HL-60 (cell line): Measurements from ENCODE around the gene JPH4.
"Not testable (repeated sequence)": the region's sequence is repeated elsewhere in the genome, so short reads cannot be mapped to it uniquely, and the experiment has no call there.

ENCODE experiments used
- DNase-seq, 2 experiments: peaks; one replicate each; pipeline ENCODE4 v3.0.0-alpha.2; 2010 to 2020; ENCODE audit warnings: low read depth in 1 of 2, low spot score in 1 of 2
- H3K27ac ChIP-seq: fragments of 250-450 bp; sonication (Bioruptor Pico); replicated peaks from 2 replicates; pipeline ENCODE4 v1.5.1; 2020; ENCODE audit warnings: mild to moderate bottlenecking, moderate library complexity
- H3K27me3 ChIP-seq: fragments of 250-450 bp; sonication (Bioruptor Pico); 2 replicates; pipeline ENCODE4 v1.5.1; 2021; ENCODE audit warnings: mild to moderate bottlenecking, moderate library complexity; ENCODE audit not compliant: insufficient read depth, poor library complexity, severe bottlenecking
- H3K4me3 ChIP-seq: replicated peaks from 2 replicates; pipeline ENCODE4 v1.5.1; 2011; ENCODE audit warnings: mild to moderate bottlenecking, control low read depth, low read length; ENCODE audit not compliant: insufficient read depth
- GABPA ChIP-seq: IDR thresholded peaks from 2 replicates; pipeline ENCODE4 v1.6.1; 2012; ENCODE audit warnings: low read depth
- POLR2AphosphoS5 ChIP-seq: IDR thresholded peaks from 2 replicates; pipeline ENCODE4 v1.6.1; 2012; ENCODE audit warnings: low read depth
- SPI1 ChIP-seq: IDR thresholded peaks from 2 replicates; pipeline ENCODE4 v1.6.1; 2012; ENCODE audit warnings: low read depth, mild to moderate bottlenecking, borderline replicate concordance
- TF ChIP-seq, protein P1 (sequence below): IDR thresholded peaks from one replicate; pipeline ENCODE4 v1.5.1; 2011; ENCODE audit warnings: low read length, control low read depth, inconsistent platforms; ENCODE audit not compliant: insufficient read depth
- TF ChIP-seq, protein P2 (sequence below): IDR thresholded peaks from 2 replicates; pipeline ENCODE4 v1.6.1; 2012; ENCODE audit warnings: low read depth; ENCODE audit not compliant: insufficient replicate concordance

The JPH4 gene

DNA sequence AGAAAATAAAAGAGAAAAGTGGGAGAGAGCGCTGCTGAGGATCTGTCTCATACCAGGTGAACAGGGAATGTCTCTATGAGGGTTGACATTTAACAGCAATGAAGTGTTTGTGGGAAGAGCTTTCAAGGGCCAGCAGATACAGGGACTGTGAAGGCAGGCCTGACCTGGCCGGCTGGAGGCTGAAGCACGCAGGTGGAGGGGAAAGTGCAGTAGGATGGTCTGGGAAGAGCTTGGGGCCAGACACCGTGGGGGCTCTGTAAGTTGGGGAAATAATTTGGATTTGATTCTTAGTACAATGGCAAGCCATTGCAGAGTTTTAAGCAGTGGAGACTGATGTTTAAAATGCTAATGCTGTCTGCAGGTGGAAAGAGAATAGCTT is 33.8 kb upstream of the JPH4 start:
- no peak for TF ChIP-seq POLR2AphosphoS5
- TF ChIP-seq, protein P1, sequence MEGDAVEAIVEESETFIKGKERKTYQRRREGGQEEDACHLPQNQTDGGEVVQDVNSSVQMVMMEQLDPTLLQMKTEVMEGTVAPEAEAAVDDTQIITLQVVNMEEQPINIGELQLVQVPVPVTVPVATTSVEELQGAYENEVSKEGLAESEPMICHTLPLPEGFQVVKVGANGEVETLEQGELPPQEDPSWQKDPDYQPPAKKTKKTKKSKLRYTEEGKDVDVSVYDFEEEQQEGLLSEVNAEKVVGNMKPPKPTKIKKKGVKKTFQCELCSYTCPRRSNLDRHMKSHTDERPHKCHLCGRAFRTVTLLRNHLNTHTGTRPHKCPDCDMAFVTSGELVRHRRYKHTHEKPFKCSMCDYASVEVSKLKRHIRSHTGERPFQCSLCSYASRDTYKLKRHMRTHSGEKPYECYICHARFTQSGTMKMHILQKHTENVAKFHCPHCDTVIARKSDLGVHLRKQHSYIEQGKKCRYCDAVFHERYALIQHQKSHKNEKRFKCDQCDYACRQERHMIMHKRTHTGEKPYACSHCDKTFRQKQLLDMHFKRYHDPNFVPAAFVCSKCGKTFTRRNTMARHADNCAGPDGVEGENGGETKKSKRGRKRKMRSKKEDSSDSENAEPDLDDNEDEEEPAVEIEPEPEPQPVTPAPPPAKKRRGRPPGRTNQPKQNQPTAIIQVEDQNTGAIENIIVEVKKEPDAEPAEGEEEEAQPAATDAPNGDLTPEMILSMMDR: no peak
- no peak for TF ChIP-seq SPI1
- TF ChIP-seq, protein P2, sequence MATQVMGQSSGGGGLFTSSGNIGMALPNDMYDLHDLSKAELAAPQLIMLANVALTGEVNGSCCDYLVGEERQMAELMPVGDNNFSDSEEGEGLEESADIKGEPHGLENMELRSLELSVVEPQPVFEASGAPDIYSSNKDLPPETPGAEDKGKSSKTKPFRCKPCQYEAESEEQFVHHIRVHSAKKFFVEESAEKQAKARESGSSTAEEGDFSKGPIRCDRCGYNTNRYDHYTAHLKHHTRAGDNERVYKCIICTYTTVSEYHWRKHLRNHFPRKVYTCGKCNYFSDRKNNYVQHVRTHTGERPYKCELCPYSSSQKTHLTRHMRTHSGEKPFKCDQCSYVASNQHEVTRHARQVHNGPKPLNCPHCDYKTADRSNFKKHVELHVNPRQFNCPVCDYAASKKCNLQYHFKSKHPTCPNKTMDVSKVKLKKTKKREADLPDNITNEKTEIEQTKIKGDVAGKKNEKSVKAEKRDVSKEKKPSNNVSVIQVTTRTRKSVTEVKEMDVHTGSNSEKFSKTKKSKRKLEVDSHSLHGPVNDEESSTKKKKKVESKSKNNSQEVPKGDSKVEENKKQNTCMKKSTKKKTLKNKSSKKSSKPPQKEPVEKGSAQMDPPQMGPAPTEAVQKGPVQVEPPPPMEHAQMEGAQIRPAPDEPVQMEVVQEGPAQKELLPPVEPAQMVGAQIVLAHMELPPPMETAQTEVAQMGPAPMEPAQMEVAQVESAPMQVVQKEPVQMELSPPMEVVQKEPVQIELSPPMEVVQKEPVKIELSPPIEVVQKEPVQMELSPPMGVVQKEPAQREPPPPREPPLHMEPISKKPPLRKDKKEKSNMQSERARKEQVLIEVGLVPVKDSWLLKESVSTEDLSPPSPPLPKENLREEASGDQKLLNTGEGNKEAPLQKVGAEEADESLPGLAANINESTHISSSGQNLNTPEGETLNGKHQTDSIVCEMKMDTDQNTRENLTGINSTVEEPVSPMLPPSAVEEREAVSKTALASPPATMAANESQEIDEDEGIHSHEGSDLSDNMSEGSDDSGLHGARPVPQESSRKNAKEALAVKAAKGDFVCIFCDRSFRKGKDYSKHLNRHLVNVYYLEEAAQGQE: no peak
- TF ChIP-seq GABPA: no peak

DNA sequence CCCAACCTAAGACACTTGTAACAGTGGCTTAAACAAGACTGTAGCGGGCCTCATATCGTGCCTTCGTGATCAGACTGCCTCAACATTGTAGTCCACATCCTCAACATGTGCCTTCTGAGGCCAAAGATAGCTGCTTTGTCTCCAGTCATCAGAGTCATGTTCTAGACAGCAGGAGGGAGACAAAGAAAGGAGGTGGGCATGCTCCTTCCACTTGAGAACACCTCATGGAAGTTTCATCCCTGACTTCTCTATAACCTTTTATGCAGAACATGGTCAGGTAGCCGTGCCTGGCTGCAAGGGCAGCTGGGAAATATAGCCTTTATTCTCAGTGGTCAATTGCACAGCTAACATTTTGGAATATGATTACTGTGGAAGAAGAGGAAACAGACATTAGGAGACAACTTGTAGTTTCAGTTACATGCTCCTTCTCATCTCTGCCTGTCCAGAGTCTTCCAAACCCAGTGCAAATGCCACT is 32.3 kb upstream of the JPH4 start:
- Histone ChIP-seq H3K27ac (no peak overlapping the region), H3K4me3 (no peak overlapping the region), H3K27me3 (no peaks in the 10 kb centered on the region)
- TF ChIP-seq, protein P1: no peak
- TF ChIP-seq POLR2AphosphoS5 (no peak), GABPA (no peak), SPI1 (no peak)
- TF ChIP-seq, protein P2: no peak
- no peak for DNase-seq

More for the DNA sequence above, 33.8 kb upstream of the JPH4 start:
- Histone ChIP-seq H3K27me3 (no peaks in the 10 kb centered on the region), H3K27ac (no peak overlapping the region), H3K4me3 (no peak overlapping the region)
- no peak for DNase-seq

DNA sequence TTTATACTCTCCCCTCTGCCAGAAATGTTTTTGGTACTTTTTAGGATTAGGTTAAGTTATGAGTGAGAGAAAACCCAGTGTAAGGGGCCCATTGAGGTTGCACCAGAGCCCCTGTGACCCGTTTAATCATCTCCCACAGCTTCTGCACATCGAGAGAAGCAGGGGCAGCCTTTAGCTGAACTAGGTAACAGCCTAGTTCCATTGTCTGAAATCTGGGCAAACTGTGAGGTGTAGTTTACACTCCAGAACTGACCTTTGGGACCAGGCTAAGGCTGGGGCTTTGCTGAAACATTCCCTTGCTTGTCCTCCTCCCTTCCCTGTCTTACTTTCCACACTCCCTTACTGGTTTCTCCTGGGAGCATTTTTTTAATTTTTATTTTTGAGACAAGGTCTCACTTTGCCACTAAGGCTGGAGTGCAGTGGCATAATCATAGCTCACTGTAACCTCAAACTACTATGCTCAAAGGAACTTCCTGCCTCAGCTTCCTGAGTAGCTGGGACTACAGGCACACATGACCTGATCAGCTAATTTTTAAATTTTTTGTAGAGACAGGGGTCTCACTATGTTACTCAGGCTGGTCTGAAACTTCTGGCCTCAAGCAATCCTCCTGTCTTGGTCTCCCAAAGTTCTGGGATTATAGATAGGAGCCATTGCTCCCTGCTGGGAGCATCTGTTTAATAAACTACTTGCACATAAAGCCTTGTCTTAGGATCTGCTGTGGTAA is 31.7 kb upstream of the JPH4 start:
- no peak overlapping the region for H3K27ac ChIP-seq
- no peaks in the 10 kb centered on the region for H3K27me3 ChIP-seq
- no peak overlapping the region for H3K4me3 ChIP-seq
- DNase-seq: no peak
- TF ChIP-seq GABPA (no peak), POLR2AphosphoS5 (no peak), SPI1 (no peak)
- TF ChIP-seq, protein P1: no peak
- TF ChIP-seq, protein P2: no peak

DNA sequence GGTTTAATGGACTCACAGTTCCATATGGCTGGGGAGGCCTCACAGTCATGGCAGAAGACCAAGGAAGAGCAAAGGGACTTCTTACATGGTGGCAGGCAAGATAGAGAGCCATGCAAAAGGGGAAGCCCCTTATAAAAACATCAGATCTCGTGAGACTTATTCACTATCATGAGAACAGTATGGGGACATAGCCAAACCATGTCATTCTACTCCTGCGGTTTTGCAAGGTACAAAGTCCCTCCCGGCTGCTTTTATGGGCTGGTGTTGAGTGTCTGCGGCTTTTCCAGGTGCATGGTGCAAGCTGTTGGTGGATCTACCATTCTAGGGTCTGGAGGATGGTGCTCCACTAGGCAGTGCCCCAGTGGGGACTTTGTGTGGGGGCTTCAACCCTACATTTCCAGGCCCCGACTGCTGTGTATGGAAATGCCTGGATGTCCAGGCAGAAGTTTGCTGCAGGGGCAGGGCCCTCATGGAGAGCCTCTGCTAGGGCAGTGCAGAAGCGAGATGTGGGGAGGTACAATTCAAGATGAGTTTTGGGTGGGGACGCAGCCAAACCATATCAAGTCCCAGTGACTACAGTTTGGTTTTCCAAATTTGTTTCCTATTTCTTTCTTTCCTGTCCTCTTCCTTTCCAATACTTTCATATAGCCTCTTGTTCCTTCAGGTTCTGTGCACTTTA is 31.0 kb upstream of the JPH4 start:
- not testable (repeated sequence) for H3K4me3 ChIP-seq, H3K27ac ChIP-seq, H3K27me3 ChIP-seq, DNase-seq
